Activated T-helper 9 cell treated with anti-CD3 and anti-CD28 coated beads, Interleukin-2, amount 50 U/mL, for 16 hours (primary cell): ENCODE measurements around the gene C2orf78.
A peak's percentile ranks its signal among the peaks of the same experiment; 100 is the strongest.
"Not testable (repeated sequence)": the region's sequence is repeated elsewhere in the genome, so short reads cannot be mapped to it uniquely, and the experiment has no call there.

Experiments used
- DNase-seq: peaks from one replicate; pipeline ENCODE4 v3.0.0-alpha.2; 2020; ENCODE audit warnings: low read depth

The C2orf78 gene

DNA sequence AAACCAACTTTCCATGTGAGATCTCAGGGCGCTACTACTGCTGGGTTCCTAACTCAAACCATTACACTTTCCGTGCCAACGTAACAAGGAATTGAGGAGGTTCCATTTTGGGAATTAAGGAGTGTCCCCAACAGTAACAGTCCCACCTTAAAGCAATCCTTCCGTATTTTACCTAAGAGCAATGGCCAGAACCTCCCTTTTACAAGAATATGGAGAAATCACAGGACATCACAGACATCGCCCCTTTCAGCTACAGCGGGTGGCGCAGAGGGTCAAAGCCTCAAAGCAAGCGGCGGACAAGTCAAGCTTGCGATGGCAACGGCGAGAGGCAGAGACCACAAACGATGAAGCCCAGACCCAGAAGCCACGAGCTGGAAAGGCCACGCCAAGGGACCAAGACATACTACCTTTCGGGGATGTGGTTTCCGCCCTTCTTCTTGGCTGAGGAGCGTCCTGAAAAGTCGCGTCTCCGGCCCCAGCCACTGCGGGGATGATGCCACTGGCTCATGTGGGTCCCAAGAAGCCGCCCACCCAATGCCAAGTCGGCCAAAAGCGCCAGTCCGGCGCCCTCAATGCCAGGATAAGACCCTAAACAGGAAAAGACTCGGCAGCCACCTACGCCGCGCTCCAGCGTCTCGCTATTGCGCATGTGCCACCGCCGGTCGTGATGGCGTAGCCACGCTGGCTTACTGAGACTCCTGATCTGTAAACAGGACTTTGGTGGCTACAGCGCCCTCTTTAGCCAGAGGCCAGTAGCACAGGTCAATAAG, 4.3 kb upstream of the C2orf78 start, which contains the start of gene DUSP11:
TSS of gene DUSP11 (minus strand) at position 637 of the 770 bp plus-strand sequence. CDS start at position 508, 129 bp downstream.
- peak; percentile 94 for DNase-seq

GRCh38 chr2:73780237-73780582, 3.8 kb upstream of the C2orf78 start:
- no peak for DNase-seq

GRCh38 chr2:73783402-73783801, 581 bp upstream of the C2orf78 start:
- DNase-seq, result not testable (repeated sequence)

DNA sequence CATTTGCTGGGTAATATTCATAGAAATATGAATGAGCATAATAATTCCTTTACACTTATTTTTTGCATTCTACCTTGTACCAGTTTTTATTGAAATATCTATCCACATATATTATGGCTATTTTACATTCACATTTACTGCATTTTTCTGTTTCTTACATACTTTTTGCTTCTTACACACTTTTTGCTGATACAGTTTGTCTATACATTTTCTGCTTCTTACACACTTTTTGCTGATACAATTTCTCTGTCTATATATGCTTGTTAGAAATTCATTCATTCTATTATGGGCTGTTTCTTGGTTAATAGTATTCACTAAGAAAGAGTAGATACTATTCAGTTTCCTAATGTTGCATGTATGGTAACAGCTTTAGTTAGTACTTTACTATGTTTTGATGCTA, 27.9 kb downstream of the C2orf78 start:
- no peak for DNase-seq

GRCh38 chr2:73812635-73813034, 28.7 kb downstream of the C2orf78 start:
- no peak for DNase-seq

DNA sequence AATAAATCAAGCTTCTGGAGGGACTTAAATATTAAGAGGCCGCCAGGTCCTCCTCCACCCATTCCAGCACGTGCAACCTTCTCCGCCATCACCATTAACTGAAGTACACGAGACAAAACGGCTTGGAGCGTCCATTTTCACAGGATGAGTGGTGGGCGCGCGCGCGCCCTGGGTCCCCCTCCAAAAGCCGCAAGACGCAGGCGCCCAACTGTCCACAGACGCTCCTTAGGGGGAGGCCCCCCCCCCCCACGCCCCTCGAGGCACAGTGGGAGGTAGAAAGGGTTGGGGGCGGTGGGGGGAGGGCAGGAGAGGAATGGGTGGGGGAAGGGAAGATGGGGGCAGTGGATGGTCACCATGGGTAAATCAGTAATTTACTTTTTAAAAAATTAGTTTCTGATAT, 34.3 kb downstream of the C2orf78 start:
- DNase-seq, result no peak

GRCh38 chr2:73821227-73821626, 37.2 kb downstream of the C2orf78 start:
- no peak for DNase-seq

DNA sequence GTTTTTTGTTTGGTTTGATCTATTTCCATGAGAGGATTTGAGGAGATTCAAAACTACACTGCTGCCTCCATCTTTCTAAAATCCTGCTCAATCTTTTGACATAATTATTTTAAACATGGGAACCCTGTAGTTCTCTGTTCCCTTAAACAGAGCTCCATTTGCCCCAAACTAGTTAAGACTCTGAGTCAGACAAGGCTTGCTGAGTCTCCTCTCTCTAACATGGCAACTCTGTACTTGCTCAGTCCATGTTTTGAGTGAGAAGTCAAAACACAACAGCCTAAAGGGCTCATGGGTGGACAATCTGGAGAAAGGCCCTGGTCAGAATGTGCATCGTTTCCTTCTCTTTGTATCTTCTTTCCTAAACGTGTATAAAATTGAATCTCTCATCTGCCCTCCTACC, 37.7 kb downstream of the C2orf78 start:
- DNase-seq, result no peak

DNA sequence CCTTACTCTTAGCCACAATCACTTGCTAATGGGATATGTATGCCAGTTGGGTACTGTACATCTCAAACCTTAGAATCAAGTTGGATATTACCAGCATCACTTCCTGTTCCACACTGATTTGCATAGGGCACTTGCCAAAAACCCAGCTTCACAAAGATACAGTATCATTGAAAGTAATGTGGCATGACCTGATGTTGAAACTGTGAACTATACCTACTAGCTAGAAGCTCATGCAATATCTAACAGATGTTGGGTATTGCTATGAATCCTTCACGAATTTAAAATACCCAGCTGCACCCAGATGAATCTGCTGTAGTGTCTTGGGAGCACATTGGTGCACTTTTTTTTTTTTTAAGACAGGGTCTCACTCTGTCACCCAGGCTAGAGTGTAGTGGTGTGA, 38.3 kb downstream of the C2orf78 start:
- DNase-seq, result no peak

DNA sequence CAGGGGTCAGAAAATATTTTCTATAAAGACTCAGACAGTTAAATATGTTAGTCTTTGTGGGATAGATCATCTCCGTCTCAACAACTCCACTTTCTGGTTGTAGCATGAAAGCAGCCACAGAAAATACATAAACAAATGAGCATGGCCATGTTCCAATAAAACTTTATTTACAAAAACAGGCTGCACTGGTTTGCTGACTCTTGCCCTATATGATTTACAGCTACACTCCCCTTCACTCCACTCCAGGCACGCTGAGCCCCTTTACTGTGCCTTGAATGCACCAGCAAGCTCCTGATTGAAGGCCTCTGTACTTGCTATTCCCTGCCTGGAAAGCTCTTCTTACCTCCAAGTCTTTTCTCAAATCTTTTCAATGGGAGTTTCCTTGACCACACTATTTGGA, 39.0 kb downstream of the C2orf78 start:
- DNase-seq, result no peak

- no peak for DNase-seq
Observed at GRCh38 chr2:73823416-73823815, 39.4 kb downstream of the C2orf78 start.

DNA sequence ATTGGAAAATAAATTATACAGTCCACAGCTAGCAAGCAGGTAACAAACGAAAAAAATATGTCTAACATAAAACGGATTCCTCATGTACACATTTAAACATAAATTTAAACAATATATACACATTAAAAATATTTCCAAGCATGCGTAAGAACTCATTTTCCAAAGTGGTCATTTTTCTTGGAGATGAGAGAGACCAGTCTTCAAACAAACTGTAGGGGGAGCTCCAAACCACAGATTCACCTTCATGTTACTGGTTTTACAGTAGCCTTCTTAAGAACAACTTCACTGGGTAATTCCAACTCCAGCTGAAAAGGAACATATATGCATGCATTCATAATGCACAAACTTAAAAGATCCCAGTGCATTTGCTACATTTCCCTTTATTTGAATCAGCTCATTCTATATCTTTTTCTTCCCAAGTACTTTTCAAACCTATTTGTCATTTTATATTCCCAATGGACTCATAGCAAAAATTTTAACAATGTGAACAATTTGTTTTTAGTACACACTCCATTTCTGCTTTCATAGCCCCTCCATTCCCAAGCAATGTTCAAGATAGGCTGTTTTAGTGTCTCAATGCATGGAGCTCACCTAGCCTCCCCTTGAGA, 40.0 kb downstream of the C2orf78 start:
- no peak for DNase-seq

GRCh38 chr2:73825408-73825807, 41.4 kb downstream of the C2orf78 start:
- no peak for DNase-seq

DNA sequence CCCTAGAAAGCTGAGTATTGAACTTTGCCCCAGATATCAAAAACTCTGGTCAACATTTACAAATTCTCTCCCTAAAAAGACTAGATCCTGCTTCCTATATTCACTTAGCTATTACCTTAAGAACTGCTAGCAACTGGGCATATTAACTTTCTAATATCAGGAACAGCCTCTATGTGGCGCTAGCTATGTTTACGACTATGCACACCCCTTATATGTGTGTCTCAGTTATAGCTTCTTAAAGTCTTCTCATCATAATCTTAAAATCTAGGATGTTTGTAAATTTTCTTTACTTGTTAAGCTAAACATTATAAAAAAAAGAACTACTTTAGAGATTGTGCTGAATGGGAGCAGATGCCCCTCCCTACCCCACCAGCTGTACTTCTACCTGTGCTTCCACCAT, 43.0 kb downstream of the C2orf78 start:
- no peak for DNase-seq

DNA sequence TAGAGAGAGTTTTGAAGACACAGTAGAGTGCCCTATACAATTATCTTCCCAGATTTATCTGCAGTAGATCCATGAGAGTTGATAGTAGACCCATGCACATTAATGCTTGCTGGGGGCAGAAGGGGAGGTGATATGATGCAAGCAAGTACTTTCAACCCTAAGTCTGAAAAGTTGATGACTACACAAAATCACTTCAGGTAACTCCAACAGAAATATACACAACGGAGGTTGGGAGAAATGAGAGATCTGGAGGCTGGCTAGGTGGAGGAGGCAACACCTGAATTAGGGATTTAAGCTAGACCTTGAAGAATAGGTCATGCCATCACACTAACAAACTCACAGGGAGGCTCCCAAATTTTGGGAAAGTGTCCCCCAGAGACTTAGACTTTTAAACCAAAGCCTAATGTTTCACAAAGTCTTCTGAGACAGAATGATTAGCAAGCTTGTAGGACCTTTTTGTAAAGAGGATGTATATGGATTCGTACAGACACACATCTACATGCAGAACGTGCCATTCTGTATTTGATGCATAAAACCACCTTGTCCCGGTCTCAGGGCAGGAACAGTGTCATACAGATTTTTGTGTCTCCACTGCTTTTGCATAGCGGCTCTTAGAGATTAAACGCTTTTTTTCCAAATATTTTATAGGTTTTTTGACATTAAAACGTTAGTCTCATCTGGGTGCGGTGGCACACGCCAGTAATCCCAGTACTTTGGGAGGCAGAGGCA, 43.8 kb downstream of the C2orf78 start:
- no peak for DNase-seq

- DNase-seq, result no peak
Observed at GRCh38 chr2:73828389-73828817, 44.4 kb downstream of the C2orf78 start.

- DNase-seq, result peak; percentile 80
Observed at GRCh38 chr2:73828818-73829570, 45.0 kb downstream of the C2orf78 start, which contains the start of gene STAMBP. TSS of gene STAMBP (plus strand) at chr2:73828961. CDS start at chr2:73830857, 1,896 bp downstream.

DNA sequence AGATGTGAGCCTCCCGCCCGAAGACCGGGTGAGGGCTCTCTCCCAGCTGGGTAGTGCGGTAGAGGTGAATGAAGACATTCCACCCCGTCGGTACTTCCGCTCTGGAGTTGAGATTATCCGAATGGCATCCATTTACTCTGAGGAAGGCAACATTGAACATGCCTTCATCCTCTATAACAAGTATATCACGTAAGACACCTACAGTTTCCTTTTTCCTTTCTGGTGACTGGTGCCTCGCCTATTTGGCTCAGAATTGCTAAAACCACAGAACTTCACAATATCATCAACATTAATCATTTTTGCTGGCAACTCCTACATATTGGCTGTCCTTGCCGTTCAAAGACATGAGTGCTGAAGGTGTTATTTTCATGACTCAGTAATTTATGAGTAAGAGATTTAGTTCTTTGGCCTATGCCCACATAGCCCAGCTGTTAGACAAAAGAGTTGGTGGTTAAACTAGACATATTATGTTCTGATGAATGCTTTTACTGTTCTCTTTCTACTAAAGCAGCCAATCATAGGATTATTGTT, 47.0 kb downstream of the C2orf78 start:
- no peak for DNase-seq

- DNase-seq, result no peak
Observed at GRCh38 chr2:73832930-73833329, 48.9 kb downstream of the C2orf78 start.

DNA sequence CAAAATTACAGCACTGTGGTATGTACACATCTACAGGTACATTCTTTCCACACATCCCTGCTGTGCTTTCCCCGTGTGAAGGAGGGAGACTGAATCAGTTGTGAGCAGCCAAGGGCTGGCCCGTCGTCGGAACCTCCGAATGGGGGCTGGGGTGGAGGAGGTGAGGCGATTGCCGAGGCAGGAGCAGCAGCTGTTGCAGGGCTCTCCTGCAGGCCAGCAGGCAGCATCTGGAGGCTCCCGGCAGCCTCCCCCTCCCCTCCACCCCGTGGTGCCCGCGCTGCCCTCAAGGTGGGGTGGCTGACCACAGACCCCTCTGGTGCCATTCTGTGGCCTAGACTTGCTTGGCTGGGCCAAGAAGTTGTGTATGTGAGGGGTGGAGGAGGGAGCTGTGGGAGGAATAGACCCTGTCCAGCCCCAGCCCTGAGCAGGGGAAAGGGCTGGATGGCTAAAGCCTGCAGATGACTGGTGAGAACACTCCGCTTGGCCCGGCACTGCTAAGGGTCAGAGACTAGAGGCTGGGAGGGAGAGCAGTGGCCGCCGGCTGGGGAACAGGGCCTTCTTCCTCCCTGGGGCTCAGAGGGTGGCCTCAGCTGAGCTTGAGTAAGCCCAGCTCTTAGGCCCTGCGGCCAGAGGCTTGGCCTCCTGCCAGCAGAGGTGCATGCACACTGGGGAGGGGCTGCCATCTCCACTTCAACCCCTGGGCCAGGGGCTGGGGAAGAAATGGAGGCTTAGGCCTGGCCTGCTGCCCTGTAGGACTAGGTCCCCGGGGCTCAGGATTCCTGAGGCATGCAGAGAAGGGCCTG, 52.4 kb downstream of the C2orf78 start:
- DNase-seq, result no peak
